HG02884 (cell line): Measurements from ENCODE around the gene PSMA3.

Experiments
- ATAC-seq: cut with Tn5 transposase; IDR thresholded peaks from one replicate; pipeline ENCODE4 v1.9.1; 2021; ENCODE audit warnings: mild to moderate bottlenecking, moderate library complexity; ENCODE audit not compliant: unreplicated experiment

PSMA3 gene

DNA sequence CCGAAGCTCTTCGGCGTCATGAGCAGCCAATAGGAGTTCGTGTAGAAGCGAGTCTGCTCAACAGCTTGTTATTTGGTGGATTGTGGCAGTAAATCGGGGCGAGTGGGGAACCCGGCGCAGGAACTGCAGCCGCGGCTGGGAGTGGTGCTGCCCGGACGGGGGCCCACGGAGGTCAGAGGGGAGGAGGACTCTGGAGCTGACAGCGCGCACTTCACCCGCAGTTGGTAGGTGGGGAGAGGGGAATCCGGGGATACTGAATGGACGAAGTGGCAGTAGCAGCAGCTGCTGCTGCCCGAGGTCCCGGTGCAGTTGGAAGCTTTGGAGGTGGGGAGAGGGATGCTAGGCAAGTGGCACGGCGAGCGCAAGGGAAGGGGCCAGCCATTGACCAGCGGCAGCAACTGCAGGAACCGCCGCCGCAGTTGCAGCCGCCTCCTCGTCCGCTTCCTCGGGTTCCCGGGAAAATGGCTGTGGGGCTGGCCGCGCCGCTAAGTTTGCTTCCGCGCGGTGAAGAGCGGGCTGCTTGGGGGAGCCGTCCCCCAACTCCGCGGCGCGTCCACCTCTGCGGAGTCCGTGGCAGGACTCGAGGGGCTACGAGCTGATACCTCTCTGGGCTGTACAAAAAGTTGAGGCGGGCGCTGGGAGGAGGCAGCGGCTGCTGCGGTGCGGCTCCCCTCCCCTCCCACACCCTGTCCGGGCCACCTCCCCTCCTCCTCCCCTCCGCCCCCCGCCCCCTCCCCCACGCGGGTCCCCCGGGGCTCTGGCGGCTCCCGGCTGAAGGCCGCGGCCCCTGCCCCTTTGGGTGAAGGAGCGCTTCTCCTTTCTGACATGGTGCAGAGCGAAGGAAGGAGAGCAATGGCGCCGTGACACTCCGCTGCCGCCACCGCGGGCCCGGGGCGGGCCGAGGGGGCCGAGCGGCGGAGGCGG, 54.1 kb downstream of the PSMA3 start, which contains the start of gene ARID4A:
Gene ARID4A (plus strand): TSS at position 79 of the 924 bp plus-strand sequence. CDS start 1,300 bp downstream, outside the sequence.
- peak; percentile 0 for ATAC-seq

DNA sequence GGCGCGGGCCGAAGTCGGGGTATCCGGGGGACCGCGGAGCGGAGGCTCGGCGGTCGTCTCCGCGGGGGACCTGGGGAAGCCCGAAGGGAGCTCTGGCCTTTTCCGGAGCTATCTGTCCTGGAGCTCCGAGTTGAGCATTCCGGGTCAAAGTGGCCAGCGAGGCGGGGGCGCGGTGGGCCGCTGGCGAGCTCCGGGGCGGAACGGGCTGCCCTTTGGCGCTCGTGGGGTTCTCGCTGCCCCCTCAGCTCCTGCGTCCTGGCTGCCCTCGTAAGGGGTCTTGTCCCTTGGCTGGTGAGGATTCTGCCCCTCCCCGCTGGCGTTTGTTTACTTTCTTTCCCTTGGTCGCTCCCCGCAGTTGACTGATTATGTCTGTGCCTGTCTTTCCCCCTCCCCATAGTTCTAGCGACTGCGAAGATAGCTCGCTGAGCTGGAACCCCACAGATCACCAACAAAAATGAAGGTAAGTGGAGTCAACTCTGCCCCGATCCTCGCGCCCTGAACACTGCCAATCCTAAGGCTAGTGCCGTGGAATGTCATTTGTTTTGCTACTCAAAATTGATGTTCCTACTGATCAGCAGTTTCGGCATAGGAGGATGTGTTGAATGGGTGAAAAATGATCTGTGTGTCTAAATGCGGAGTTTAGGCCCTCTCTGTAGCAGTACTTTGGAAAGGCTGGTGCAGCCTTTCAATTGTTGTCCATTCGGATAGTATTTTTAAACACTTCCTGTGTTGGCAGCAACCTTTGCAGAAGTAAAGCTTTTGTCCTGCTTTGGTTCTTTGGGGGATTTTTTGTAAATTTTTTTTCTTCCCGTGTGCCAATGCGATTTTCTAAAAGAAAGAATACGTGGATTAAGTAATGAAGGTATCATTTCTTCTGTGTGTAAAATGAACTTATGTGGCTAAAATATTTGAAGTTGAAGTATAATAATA, 55.0 kb downstream of the PSMA3 start:
- no peak for ATAC-seq

DNA sequence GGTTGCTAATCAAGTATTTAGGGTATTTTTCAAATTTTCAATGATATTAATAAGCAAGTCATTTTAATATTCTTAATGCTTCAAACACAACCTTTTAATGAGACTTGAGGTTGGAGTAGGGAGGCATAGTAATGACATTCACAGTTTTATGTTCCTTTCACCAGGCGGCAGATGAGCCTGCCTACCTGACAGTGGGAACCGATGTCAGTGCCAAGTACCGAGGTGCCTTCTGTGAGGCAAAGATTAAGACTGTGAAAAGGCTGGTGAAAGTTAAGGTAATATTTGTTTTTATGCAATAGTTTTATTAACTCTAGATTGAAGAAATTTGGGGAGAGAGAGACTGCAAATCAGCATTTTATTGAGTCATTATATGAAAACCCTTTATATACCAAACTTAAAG, 56.8 kb downstream of the PSMA3 start:
- no peak for ATAC-seq

DNA sequence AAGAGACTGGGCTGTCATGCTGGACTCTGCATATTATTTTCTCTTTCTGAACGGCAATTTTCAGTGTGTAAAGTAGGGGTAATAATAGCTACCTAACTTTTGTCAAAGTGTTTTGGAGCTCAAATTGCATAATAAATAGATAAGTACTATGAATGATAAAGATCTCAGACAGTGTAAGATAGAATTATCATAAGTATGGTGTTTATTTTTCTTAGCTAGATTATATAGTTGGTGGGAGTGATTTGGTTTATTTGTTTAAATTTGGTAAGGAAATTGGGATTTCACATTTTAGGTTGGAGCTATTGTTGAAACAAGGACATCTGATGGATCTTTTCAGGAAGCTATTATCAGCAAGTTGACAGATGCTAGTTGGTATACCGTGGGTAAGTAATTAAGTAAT, 61.1 kb downstream of the PSMA3 start:
- ATAC-seq: no peak

DNA sequence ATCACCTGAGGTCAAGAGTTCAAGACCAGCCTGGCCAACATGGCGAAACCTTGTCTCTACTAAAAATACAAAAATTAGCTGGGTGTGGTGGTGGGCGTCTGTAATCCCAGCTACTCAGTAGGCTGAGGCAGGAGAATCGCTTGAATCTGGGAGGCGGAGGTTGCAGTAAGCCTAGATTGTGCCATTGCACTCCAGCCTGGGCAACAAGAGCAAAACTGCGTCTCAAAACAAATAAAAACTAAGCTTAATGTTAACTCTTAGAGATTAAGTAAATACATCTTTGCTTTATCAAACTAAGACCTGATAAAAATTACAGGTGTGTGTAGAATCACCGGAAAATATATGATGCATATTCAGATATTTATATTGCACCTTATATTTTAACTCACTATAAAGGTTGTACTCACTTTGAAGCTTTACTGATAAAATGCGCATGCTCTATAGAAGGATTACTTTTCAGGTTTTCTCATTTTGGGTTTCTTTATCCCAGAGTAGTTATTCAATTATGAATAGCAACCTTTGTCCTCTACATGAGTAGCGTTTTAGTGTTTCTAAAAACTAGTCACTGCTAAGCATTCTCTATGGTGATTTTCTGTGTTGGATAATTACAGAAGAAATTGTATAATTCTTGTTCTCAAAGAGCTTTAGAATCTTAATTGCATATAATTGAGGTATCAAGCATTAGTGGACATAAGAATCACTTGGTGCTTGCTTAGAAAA, 63.1 kb downstream of the PSMA3 start:
- no peak for ATAC-seq

DNA sequence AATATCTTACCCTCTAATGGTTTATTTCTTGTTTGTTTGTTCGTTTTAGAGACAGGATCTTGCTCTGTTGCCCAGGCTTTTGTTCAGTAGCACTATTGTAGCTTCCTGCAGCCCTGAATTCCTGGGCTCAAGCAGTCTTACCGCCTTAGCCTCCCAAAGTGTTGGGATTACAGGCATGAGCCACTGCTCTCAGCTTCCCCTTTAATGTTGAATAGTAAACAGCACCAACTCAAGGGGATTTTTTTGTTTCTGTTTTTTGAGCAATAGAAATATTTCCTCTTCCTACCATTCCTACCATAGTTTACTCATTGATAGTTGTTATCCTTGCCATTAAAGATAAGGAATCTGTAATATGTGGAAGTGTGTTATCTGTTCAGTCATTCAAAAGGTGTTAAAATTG, 64.4 kb downstream of the PSMA3 start:
- no peak for ATAC-seq

DNA sequence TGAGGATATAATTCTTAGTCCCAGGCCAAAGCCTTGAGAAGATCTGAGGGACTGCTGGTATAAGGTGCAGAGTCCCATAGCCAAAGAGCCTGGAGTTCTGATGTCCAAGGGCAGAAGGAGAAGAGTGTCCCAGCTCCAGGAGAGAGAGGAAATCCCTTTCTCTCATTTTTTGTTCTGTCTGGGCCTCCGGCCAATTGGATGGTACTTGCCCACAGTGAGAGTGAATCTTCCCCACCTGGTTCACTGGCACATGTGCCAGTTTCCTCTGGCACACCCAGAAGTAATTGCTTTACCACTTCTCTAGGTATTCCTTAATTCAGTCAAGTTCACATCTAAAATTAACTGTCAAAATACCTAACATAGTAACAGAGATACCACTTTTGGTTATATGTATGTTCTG, 69.1 kb downstream of the PSMA3 start:
- no peak for ATAC-seq

DNA sequence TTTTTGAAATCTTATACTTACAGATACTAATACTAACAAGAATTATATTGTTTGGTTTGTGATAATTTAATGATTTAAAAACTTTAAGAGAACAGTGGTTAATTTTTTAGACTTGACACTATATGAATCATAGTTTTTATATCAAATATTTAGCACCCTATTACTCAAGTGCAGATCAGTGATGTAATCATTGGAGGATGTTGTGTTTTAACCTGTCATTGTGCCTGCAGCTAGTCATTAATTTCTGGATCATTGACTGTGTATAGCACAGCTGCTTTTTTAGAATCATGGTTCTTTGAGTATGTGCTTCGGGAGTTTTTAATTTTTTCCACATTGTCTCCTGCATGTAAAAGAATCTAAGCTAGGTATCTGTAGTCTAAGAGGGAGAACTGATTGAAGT, 71.0 kb downstream of the PSMA3 start:
- no peak for ATAC-seq
